Stimulated activated CD8-positive, alpha-beta memory T cell treated with anti-CD3 and anti-CD28 coated beads, Interleukin-15, amount 100 ng/mL, for 48 hours (primary cell): ENCODE data around the gene NAA20.

ENCODE experiments used
- DNase-seq, 2 donors: peaks; one replicate each; pipeline ENCODE4 v3.0.0-alpha.2; 2020; ENCODE audit warnings: low read depth in 2 of 2

Gene NAA20

GRCh38 chr20:20075032-20075431, 57.9 kb downstream of the NAA20 start:
- DNase-seq = no peak

GRCh38 chr20:20076297-20077065, 59.3 kb downstream of the NAA20 start:
- no peak for DNase-seq

GRCh38 chr20:20078041-20078440, 60.9 kb downstream of the NAA20 start:
- no peak for DNase-seq

- DNase-seq = no peak
These were observed 62.1 kb downstream of the NAA20 start for GRCh38 chr20:20079102-20079784.
